A172 (cell line): ENCODE measurements around the gene AUTS2. TPM values are rescaled to one million over a fixed set of nuclear protein-coding genes. Genes with fewer than 3 reads are reported as not detected.

Source experiments
- DNase-seq: peaks from one replicate; pipeline ENCODE4 v3.0.0-alpha.2; 2015; ENCODE audit warnings: low spot score
- total RNA-seq: library from RNA; depleted of rRNA; stranded (reverse); fragments of >200 nt; shearing (Covaris generic); gene quantifications from 2 replicates; pipeline ENCODE4 v1.2.3, GENCODE V29; 2014

AUTS2 gene
- total RNA-seq, 1 experiment from 2014 or later, result 4.6 TPM

GRCh38 chr7:69968969-69969556, 370.8 kb downstream of the AUTS2 start:
- DNase-seq, result no peak

DNA sequence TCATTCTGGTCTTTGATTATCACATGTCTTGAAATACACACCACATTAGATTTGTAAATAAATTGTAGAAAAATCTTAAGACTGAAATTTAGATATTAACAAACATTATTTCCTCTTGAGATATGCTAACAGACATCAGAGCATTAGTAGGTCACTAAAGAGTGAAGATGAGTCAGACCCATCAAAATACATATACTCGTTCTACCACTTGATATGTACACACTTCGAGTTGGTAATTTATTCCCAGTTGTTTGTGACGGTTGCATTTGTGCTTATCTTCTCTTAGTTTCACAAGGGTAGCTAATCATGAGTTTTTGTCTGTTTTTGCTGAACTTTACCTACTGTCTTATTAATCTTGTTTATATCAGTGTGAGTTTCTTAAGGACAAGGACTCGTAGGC, 383.4 kb downstream of the AUTS2 start:
- no peak for DNase-seq

DNA sequence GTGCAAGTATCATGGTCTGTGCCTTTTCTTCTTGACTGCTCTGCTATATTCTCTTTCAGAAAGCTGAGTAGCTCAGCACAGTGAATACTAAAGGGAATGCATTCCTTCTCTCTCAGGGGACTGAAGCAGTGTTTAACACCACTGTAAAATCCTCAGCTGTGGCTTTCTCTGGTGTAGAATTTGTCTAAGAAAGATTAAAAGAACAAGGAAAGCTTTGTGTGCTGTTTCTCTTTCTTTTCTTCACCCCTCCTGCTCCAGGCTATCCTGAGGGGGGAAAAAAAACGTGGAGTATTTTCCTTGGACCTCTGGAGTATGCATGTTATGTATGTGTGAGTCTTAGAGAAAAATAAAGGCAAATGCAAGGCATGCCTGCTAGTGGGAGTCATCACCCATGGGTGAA, 383.9 kb downstream of the AUTS2 start:
- no peak for DNase-seq

DNA sequence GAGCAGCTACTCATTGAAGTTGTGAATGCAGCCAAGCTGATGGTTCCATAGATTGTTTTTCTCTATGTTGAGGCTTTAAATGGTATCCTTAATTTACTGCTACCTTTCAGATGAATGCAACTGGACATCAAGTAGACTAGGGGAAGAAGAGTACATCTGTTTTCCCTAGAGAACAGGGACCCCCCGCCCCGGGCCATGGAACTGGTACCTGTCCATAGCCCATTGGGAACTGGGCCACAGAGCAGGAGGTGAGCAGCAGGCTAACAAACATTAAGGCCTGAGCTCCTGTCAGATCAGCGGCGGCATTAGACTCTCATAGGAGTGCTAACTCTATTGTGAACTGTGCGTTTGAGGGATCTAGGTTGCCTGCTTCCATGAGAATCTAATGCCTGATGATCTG, 391.3 kb downstream of the AUTS2 start:
- no peak for DNase-seq

- no peak for DNase-seq
These were observed 394.7 kb downstream of the AUTS2 start for GRCh38 chr7:69992938-69993337.

- no peak for DNase-seq
These were observed 395.9 kb downstream of the AUTS2 start for GRCh38 chr7:69994218-69994617.

- DNase-seq, result no peak
These were observed 396.7 kb downstream of the AUTS2 start for GRCh38 chr7:69994886-69995542.

DNA sequence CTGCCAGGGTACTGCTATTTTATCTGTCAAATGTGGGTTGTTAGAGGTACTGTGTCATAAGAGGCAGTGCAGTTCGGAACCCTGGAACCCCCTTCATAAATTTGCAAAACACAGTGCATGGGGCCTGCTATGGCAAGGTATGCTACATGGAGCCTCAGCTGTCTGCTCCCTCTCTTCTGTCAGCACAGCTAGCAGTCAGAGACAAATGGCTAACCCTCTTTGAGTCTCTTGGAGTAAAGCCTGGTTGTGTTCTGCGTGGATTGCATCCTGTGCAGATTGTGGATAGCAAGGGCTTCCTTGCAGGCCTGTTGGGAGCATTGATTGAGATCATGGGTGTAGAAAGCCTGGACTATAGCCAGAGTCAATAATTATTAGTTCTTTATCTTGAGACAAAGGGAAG, 397.8 kb downstream of the AUTS2 start:
- DNase-seq, result no peak

- no peak for DNase-seq
These were observed 402.6 kb downstream of the AUTS2 start for GRCh38 chr7:70000737-70001348.

- DNase-seq, result no peak
These were observed 407.2 kb downstream of the AUTS2 start for GRCh38 chr7:70005480-70005879.

- DNase-seq, result no peak
These were observed 407.6 kb downstream of the AUTS2 start for GRCh38 chr7:70005891-70006260.

GRCh38 chr7:70006261-70006920, 408.1 kb downstream of the AUTS2 start:
- DNase-seq, result no peak

DNA sequence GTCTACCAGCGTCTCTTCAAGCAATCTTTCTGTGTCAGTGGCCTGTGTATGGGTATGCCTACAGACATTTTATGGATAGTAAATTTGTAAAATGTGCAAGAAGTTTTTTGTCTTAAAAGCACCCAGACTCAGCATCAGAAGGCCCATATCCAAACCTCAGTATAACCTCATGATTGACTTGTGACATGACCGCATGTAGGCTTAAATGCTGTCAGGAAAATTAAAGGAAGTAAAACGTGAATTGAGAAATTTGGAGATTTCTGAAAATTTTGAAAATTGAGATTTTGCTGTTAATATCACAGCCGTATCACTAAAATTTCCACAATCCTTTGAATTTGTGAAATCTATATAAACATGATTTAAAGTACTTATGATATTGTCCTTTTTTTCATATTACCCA, 410.2 kb downstream of the AUTS2 start:
- no peak for DNase-seq

DNA sequence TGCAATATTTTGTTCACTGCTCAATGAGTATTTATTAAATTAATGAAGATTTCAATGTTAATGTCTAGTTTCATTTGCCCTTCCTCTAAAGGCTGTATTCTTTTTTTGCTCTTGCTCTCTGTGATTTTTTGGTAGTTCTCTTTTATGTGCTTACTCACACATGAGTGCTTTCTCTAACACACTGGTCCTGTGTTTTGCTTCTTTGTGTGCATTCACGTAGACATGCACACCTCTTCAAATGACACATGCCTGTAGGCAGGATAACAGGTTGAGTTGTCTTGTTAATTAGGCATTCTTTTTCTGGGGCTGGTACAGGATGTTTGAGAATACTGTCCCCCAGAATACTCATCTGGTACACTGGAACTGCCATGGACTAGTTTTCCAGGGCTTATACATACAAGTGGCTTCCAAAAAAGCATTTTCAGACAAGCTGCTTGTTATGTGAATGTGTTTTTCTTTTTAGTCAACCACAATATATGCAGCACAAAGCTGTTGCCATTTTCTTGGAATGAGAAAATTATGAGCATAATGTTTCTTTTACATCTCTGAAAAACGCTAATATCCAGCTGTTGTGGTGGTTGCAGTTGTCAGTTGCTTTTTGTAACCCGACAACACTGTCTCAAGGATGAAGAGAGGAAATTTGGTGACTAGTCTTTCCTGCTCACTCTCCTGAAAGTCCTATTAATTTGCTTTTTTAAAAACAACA, 416.4 kb downstream of the AUTS2 start:
- DNase-seq, result no peak

DNA sequence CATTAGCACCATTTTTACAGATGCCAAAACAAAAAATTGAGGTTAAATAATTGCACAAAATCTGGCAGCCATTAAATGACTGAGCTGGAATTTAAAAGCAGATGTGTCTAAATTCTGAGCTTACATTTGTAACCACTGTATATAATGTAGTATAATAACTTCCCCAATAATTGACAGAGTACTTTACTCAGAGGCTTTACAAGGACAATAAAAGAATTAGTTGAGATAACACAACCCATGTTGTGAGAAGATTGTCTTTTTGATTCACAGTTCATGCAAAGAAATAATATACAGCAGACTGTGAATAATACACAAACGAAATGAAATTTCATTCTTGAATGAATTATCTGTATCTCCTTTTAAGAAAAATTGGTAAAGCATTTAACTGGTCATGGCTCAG, 417.1 kb downstream of the AUTS2 start:
- no peak for DNase-seq

GRCh38 chr7:70016044-70016770, 417.9 kb downstream of the AUTS2 start:
- DNase-seq, result peak; percentile 91

GRCh38 chr7:70017357-70017756, 419.1 kb downstream of the AUTS2 start:
- DNase-seq, result no peak

GRCh38 chr7:70018700-70019099, 420.4 kb downstream of the AUTS2 start:
- no peak for DNase-seq

- DNase-seq, result no peak
These were observed 429.6 kb downstream of the AUTS2 start for GRCh38 chr7:70027867-70028266.

DNA sequence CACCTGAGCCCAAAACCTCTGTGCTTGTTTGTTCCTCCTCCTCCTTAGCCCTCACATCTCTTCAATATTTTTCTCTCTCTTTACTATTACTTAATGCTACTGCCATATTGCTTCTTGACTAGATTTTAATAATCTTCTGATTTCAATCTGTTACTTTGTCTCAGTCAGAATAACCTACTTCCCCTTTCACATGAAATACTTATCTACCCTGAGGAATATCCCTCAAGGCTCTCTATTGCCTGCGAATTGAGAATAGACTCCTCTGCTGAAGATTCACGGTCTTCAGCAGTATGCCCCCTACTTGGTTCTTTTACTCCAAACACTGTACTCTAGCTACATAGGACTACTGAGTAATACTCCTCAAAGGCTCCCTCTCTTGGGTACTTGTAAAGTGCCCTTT, 430.3 kb downstream of the AUTS2 start:
- DNase-seq, result no peak

GRCh38 chr7:70029993-70030392, 431.7 kb downstream of the AUTS2 start:
- DNase-seq, result no peak

- DNase-seq, result no peak
These were observed 432.5 kb downstream of the AUTS2 start for GRCh38 chr7:70030745-70031144.
